OCI-LY1 (cell line): ENCODE results near the gene PBX1.

Experiments
- EZH2 ChIP-seq: fragments of 200-600 bp; sonication (generic), shearing (Covaris generic); IDR thresholded peaks from 2 replicates; pipeline ENCODE4 v1.8.0; 2017; ENCODE audit warnings: borderline replicate concordance, mixed run types, mild to moderate bottlenecking, antibody characterized with exemption, low read length, moderate library complexity, mixed read lengths
- TF ChIP-seq, protein P1 (sequence below): fragments of 200-600 bp; sonication (generic), shearing (Covaris generic); IDR thresholded peaks from 2 replicates; pipeline ENCODE4 v1.5.1; 2017; ENCODE audit warnings: mild to moderate bottlenecking, antibody characterized with exemption, low read length, moderate library complexity, mixed read lengths

DNA sequence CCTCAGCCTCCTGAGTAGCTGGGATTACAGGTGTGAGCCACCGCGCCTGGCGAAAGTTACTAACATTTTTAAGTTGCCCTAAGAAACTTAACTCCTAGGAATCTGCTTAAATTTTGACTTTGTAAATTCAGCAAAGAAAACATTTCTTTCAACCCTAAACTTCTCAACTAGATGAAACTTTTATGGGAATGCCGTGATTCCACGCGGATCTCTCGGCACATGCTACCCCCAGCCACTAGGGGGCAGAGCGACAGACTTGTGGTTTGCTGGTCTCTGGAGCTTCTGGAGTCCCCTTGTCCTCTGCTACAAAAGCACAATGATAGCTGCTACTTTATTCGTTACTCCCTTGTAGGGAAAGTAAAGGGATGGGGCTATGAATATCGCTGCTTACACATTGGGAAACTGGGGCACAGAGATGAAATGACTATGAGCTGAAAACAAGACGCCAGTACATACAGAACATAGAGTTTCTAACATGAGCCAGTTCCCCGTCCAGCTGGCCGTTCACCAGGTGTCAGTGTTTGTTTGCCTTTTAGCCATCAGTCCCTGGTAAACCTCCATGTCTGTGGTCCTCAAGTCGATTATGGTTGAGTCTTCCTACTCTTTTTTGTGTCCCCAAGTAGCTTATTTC is 114.7 kb downstream of the PBX1 start:
- TF ChIP-seq, protein P1, sequence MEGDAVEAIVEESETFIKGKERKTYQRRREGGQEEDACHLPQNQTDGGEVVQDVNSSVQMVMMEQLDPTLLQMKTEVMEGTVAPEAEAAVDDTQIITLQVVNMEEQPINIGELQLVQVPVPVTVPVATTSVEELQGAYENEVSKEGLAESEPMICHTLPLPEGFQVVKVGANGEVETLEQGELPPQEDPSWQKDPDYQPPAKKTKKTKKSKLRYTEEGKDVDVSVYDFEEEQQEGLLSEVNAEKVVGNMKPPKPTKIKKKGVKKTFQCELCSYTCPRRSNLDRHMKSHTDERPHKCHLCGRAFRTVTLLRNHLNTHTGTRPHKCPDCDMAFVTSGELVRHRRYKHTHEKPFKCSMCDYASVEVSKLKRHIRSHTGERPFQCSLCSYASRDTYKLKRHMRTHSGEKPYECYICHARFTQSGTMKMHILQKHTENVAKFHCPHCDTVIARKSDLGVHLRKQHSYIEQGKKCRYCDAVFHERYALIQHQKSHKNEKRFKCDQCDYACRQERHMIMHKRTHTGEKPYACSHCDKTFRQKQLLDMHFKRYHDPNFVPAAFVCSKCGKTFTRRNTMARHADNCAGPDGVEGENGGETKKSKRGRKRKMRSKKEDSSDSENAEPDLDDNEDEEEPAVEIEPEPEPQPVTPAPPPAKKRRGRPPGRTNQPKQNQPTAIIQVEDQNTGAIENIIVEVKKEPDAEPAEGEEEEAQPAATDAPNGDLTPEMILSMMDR = peak; percentile 86
- TF ChIP-seq EZH2 = no peak
